Activated CD8-positive, alpha-beta memory T cell treated with anti-CD3 and anti-CD28 coated beads for 36 hours (primary cell): ENCODE measurements around the gene PHLDA2. TPM values are rescaled to one million over a fixed set of nuclear protein-coding genes. Genes with fewer than 3 reads are reported as not detected.
"Not testable (repeated sequence)": the region's sequence is repeated elsewhere in the genome, so short reads cannot be mapped to it uniquely, and the experiment has no call there.

Experiments used
- CTCF ChIA-PET: fragments of 350-600 bp; sonication (Branson Sonifier 250); formaldehyde crosslinking; loops from one replicate; lab custom pipeline; 2021; ENCODE audit warnings: antibody characterized with exemption; lab: Charles Lee
- POLR2A ChIA-PET: fragments of 350-600 bp; sonication (Branson Sonifier 250); formaldehyde crosslinking; loops from one replicate; lab custom pipeline; 2021; ENCODE audit warnings: antibody characterized with exemption; lab: Charles Lee
- total RNA-seq, 2 experiments: library from RNA; stranded (reverse); gene quantifications; one replicate each; pipeline ENCODE4 v1.2.3, GENCODE V29; 2021

Gene PHLDA2
- total RNA-seq, 2 experiments from 2014 or later, result 3.0 to 3.5 TPM

- ChIA-PET CTCF (no interaction called here), POLR2A (no interaction called here)
These were observed 18.7 kb downstream of the PHLDA2 start for GRCh38 chr11:2910401-2910955.

GRCh38 chr11:2909133-2909902 is 19.9 kb downstream of the PHLDA2 start:
- CTCF ChIA-PET, result interaction anchor here (0.6 kb wide), 1 partner anchor 186 kb away, joined by 3 read pairs; no protein-coding TSS in a partner anchor
- POLR2A ChIA-PET, result interaction anchor here (0.5 kb wide), 1 partner anchor 12 kb away, joined by 6 read pairs; no protein-coding TSS in a partner anchor

GRCh38 chr11:2908130-2908529 is 21.1 kb downstream of the PHLDA2 start:
- POLR2A ChIA-PET, result no interaction called here
- CTCF ChIA-PET, result no interaction called here

GRCh38 chr11:2905299-2905698 is 23.9 kb downstream of the PHLDA2 start:
- POLR2A ChIA-PET, CTCF ChIA-PET: not testable (repeated sequence)

- POLR2A ChIA-PET, result no interaction called here
- CTCF ChIA-PET, result interaction anchor here (0.5 to 3.2 kb wide), 5 partner anchors 12 to 71 kb away, joined by 3 to 10 read pairs (median 3); no protein-coding TSS in a partner anchor
These were observed 24.8 kb downstream of the PHLDA2 start for GRCh38 chr11:2904153-2905052.

GRCh38 chr11:2903672-2904011 is 25.6 kb downstream of the PHLDA2 start:
- POLR2A ChIA-PET, result interaction anchor here (1.7 to 2.4 kb wide), 2 partner anchors 12 to 26 kb away, joined by 8 to 14 read pairs; partner anchors contain the start of gene PHLDA2
- CTCF ChIA-PET, result interaction anchor here (0.5 to 3.2 kb wide), 6 partner anchors 12 to 370 kb away, joined by 3 to 10 read pairs (median 4); no protein-coding TSS in a partner anchor

GRCh38 chr11:2902784-2903671 is 26.2 kb downstream of the PHLDA2 start:
- ChIA-PET CTCF (interaction anchor here (0.8 to 3.2 kb wide), 5 partner anchors 11 to 370 kb away, joined by 3 to 10 read pairs (median 6); no protein-coding TSS in a partner anchor), POLR2A (interaction anchor here (1.7 to 2.4 kb wide), 2 partner anchors 11 to 26 kb away, joined by 8 to 14 read pairs; partner anchors contain the start of gene PHLDA2)

- CTCF ChIA-PET, result interaction anchor here (0.7 to 3.2 kb wide), 4 partner anchors 10 to 483 kb away, joined by 3 to 10 read pairs (median 6); no protein-coding TSS in a partner anchor
- POLR2A ChIA-PET, result interaction anchor here (0.6 to 2.4 kb wide), 4 partner anchors 10 to 482 kb away, joined by 3 to 14 read pairs (median 8); partner anchors contain the start of gene PHLDA2
These were observed 27.1 kb downstream of the PHLDA2 start for GRCh38 chr11:2901854-2902783.

GRCh38 chr11:2901196-2901796 is 27.9 kb downstream of the PHLDA2 start:
- POLR2A ChIA-PET, result interaction anchor here (0.6 to 2.4 kb wide), 2 partner anchors 9 to 469 kb away, joined by 3 to 14 read pairs; no protein-coding TSS in a partner anchor
- CTCF ChIA-PET, result interaction anchor here (0.7 kb wide), 1 partner anchor 460 kb away, joined by 3 read pairs; no protein-coding TSS in a partner anchor

GRCh38 chr11:2899080-2899783 is 30.0 kb downstream of the PHLDA2 start:
- CTCF ChIA-PET, result interaction anchor here (1.7 to 1.8 kb wide), 2 partner anchors 31 to 192 kb away, joined by 4 read pairs; no protein-coding TSS in a partner anchor
- POLR2A ChIA-PET, result interaction anchor here (1.2 kb wide), 1 partner anchor 30 kb away, joined by 3 read pairs; the partner anchor contains the start of gene PHLDA2

GRCh38 chr11:2898366-2899079 is 30.7 kb downstream of the PHLDA2 start:
- ChIA-PET POLR2A (interaction anchor here (1.2 kb wide), 1 partner anchor 31 kb away, joined by 3 read pairs; the partner anchor contains the start of gene PHLDA2), CTCF (interaction anchor here (0.6 to 1.8 kb wide), 4 partner anchors 11 to 365 kb away, joined by 3 to 4 read pairs (median 4); no protein-coding TSS in a partner anchor)

GRCh38 chr11:2897048-2897447 is 32.2 kb downstream of the PHLDA2 start:
- POLR2A ChIA-PET, result no interaction called here

GRCh38 chr11:2896047-2896446 is 33.2 kb downstream of the PHLDA2 start:
- ChIA-PET CTCF (interaction anchor here (1.2 to 12.1 kb wide), 3 partner anchors 11 to 362 kb away, joined by 4 to 268 read pairs (median 5); partner anchors contain the start of gene PHLDA2), POLR2A (no interaction called here)

More at GRCh38 chr11:2897048-2897447, 32.2 kb downstream of the PHLDA2 start:
- CTCF ChIA-PET, result no interaction called here

GRCh38 chr11:2893935-2894334 is 35.3 kb downstream of the PHLDA2 start:
- POLR2A ChIA-PET, result no interaction called here
- CTCF ChIA-PET, result interaction anchor here (2.4 to 12.1 kb wide), 2 partner anchors 51 to 360 kb away, joined by 5 to 268 read pairs; no protein-coding TSS in a partner anchor
